Skin of body (tissue), 2 donors: Measurements from ENCODE around the gene TTC21B. TPM values are rescaled to one million over a fixed set of nuclear protein-coding genes. Genes with fewer than 3 reads are reported as not detected.
"Not testable (repeated sequence)": the region's sequence is repeated elsewhere in the genome, so short reads cannot be mapped to it uniquely, and the experiment has no call there.

Experiments
- DNase-seq: peaks from one replicate; lab custom pipeline; 2025; lab: John Stamatoyannopoulos, UW
- total RNA-seq: library from RNA; depleted of rRNA; stranded (reverse); fragments of >200 nt; gene quantifications from one replicate; pipeline ENCODE4 v1.2.3, GENCODE V29; 2014

Gene TTC21B
- total RNA-seq, result 55.2 TPM

DNA sequence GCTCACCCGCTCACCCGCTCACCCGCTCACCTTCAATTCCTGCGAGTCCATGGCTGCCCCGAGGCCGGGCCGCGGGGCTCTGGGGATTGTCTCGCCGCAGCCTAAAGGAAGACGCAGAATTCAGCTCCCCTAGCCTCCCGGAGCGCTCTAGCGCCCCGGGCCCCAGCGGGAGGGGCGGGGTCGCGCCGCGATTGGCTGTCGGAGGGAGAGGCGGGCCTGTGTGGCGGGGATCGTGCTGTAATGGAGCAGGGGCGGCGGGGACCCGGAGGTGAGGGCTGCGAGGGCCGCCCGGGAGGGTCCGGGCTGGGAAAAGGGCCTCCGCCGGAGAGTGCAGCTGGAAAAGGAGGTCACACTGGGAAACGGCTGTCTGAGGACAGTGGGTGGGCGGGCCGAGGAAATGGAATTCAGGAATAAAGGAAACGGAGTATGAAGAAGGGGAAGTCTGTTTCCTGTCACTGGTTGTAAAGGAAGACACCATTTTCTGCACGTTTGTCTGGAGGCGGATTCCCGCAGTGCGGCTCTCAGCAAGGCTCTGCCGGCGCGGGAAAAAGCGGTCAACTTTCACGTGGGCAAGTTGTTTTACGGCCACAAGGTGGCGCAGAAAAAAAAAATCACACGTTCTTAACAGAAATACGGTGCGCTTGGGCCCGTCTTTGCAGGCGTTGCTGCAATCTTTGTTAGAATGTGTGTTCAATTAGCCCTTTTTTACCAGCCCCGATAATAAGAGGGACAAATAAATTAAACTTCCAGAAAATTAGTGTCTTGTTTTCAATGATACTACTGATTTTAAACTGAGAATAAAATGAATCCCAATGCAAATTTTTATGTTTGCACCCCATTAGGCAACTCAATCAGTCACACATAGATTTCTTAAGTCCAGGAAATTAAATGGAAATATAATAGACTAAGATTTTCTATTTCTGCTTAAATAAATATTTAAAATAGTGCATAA, at the start of gene TTC21B:
TSS of gene TTC21B (minus strand) at position 122 of the 952 bp plus-strand sequence. CDS start at position 51, 71 bp downstream.
- DNase-seq, result peak; percentile 97

DNA sequence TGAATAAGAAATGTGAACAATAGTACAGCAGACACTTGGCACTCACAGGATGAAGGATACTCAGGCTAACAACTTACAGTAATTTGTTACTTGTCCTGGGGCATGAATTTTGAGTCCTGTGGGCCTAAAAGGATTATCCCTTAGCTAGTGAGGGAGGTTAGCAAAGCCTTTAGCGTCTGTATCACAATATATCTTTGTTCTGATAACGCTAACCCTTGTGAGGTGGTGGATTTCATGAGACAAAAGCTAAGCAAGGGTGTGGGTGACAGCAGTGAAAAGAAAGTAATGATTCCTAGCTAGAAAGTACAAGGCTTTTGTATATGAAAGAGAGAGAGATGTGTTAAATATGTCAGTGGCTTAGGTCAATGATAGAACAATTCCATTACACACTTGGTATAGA, 46.8 kb upstream of the TTC21B start:
- no peak for DNase-seq

DNA sequence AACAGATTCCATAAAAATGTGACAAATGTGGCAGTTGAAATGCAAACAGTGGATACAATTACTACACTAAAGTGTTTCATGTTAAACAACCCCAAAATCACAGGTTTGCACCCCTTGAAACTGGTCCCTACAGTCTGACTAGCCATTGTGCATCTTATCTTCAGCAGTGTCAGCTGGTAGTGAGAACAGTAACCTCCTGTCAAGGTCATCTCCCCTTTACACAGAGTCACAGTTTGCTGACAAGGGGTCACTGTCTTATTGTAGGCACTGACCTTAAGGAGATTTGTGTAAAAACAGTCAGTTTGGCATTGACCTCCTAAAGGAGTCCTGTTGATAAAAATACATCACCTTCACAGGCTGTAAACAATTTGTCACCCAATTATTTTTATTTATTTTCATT, 37.3 kb upstream of the TTC21B start:
- no peak for DNase-seq

DNA sequence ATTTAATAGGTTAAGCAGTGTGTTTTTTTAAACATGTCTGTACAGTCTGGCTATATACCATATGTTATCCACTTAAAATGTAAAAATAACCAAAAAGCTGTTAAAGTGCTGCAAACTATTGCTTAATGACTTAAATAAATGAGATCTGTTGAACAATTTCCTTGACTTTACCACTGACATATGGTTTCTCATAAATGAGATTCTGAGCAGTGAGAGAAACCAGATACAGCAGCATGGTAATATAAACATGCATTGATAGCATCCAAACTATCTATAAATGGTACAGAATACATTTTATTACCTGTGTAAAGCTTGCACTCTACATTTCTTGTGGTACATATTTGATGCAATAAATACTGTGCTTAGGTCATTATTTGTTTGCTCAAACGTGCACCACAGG, 36.3 kb upstream of the TTC21B start:
- no peak for DNase-seq

DNA sequence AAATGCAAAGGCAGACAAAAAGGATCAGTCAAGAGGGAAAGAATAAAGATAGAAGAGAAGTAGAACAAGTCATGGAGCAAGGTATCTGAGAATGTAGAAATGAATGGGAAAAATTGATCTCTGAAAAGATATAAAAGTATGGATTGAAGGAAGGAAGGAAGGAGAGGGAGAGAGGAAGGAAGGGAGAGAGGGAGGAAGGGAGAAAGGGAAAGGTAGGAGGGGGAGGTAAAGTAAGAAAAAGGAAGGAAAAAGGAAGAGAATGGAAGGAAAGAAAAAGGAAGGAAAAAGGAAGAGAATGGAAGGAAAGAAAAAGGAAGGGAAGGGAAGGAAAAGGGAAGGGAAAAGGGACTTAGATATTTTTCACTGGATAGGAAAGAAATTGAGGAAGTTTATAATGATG, 31.5 kb upstream of the TTC21B start:
- no peak for DNase-seq

DNA sequence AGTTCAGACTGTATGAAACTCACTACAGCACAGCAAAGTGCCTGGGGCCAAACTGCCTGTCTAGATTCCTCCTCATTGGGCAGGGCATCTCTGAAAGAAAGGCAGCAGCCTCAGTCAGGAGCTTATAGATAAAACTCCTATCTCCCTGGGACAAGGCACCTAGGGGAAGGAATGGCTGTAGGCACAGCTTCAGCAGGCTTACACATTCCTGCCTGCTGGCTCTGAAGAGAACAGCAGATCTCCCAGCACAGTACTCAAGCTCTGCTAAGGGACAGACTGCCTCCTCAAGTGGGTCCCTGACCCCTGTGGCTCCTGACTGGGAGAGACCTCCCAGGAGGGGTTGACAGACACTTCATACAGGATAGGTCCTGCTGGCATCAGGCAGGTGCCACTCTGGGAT, 18.6 kb upstream of the TTC21B start:
- DNase-seq, result not testable (repeated sequence)

DNA sequence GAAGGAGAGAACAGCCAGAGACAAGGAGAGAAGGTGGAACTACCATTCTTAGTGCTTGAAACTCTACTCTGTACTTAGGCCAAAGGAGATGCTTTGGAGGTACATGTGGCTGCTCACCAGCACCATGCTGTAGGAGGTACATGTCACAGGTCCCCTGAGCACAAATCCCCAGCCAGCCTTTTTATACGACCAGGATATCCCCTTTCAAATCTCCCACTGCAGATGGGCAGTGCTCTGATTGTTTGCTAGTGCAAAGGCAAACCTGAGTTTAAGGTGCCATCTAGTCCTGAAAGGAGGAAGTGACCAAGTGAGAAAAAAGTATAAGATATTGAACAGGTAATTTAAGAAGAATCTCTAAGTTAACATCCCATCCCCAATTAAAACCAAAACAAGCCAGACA, 17.1 kb upstream of the TTC21B start:
- no peak for DNase-seq

DNA sequence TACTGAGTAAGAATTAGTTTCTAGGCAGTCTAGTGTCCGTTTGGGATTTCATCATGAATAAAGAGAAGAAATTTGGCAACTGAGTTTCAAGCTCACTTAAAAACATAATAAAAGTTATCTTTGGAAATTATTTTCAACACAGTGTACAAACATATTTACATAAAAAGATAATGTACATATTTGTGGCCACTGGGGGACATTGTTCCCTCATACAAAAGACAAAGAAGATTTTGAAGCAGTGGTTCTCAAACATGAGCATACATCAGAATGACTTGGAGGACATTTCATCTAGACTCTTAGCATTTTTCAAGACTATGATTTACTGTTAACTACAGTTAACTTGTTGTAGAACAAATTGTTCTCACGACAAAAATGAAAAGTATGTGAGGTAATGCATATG, 15.7 kb upstream of the TTC21B start:
- DNase-seq, result no peak

DNA sequence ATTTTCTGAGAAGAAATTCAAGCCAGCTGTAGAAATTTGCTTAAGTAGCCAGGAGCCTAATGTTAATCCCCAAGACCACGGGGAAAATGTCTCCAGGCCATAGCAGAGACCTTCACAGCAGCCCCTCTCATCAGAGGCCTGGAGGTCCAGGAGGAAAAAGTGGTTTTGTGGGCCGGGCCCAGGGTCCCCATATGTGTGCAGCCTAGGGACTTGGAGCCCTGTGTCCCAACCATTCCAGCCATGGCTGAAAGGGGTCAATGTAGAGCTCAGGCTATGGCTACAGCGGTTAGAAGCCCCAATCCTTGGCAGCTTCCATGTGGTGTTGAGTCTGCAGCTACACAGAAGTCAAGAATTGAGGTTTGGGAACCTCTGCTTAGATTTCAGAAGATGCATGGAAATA, 14.2 kb upstream of the TTC21B start:
- no peak for DNase-seq

DNA sequence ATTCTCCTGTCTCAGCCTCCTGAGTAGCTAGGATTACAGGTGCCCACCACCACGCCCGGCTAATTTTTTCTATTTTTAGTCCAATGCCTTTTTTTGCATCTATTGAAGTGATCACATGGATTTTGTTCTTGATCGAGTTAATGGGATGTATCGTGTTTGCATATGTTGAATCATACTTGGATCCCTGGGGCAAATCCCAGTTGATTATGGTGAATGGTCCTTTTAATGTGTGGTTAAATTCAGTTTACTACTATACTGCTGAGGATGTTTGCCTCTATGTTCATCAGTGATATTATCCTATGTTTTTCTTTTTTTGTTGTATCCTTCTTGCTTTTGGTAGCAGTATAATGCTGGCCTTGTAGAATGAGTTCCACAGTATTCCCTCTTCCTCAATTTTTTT, 8.2 kb upstream of the TTC21B start:
- DNase-seq, result no peak

DNA sequence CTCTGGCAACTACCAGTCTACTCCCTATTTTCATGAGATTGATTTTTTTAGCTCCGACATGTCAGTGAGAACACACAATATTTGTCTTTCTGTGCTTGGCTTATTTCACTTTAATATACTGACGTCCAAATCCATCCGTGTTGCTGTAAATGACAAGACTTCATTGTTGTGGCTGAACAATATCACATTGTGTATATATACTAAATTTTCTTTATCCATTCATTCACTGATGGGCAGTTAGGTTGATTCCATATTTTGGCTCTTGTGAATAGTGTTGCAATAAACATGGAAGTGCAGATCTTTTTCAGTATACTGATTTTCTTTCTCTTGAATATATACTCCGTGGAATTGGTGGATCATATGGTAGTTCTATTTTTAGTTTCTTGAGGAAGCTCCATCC, 5.8 kb upstream of the TTC21B start:
- no peak for DNase-seq

DNA sequence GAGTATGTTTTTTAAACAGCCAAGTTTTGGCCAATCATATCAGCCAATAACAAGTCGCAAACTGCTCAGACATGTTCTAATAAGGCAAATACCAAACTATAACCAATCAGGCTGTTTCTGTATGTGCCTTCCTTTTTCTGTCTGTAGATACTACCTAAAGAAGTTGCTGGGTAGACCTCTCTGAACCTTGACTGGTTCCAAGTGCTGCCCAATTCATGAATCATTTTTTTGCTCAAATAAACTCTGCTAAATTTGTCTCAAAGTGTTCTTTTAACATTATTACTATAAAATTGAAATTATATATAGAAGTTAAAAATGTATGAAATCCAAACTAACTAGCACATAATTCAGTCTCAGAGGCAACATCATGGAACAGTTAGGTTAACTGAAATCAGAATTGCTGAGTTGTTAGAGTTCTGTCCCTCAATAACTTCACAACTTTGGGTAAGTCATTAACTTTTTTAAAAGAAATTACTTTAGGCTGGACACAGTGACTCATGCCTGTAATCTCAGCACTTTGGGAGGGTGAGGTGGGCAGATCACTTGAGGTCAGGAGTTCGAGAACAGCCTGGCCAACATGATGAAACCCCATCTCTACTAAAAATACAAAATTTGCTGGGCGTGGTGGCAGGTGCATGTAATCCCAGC, 4.9 kb upstream of the TTC21B start:
- no peak for DNase-seq

DNA sequence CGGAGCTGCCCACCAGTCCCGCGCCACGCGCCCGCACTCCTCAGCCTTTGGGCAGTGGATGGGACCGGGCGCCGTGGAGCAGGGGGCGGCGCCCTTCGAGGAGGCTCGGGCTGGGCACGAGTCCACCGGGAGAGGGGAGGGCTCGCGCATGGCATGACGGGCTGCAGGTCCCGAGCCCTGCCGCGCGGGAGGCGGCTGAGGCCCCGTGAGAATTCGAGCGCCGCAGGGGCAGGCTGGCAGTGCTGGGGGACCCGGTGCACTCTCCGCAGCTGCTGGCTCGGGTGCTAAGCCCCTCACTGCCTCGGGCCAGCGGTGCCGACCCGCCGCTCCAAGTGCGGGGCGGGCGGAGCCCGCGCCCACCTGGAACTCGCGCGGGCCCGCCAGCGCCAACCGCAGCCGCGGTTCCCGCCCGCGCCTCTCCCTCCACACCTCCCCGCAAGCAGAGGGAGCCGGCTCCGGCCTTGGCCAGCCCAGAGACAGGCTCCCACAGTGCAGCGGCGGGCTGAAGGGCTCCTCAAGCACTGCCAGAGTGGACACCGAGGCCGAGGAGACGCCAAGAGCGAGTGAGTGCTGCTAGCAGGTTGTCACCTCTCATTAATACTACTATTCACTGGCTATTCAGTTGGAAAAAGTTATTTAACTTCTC, 3.6 kb upstream of the TTC21B start:
- no peak for DNase-seq

DNA sequence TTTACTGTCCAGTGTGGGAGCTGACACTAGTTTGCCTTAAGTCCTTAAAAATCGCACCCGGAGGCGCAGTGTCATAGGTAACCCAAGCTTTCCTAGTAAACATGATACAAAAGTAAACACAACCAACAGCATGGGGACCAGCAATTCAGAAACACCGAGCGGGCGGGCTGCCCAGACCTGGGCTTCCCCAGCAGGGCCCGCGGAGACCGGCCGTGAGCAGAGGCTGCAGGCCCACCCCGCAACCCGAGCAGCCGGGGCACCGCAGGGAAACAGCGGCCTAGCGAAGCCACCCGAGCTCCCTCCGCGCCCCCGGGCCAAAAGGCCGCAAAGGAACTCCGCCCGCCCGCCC, 296 bp downstream of the TTC21B start:
- DNase-seq, result peak; percentile 56

DNA sequence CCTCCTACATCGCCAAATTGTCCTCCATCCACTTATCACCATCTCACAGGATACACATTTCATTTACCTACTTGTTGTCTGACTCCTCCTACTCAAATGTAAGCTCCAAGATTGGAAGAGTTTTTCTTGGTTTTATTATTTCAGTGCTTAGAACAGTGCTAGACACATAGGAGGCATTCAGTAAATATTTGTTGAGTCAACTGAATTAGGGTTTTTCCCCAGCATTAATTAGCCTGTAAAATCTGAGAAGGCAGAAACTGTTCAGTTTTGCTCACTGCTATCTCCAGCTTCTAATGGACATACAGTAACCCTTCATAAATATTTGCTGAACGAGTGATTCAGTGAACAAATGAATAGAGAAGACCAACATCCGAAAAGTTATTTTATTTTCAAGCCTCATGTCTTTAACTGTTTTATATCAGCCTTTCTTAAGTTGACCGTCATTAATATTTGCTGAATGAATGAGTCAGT, 800 bp downstream of the TTC21B start:
- peak; percentile 33 for DNase-seq

DNA sequence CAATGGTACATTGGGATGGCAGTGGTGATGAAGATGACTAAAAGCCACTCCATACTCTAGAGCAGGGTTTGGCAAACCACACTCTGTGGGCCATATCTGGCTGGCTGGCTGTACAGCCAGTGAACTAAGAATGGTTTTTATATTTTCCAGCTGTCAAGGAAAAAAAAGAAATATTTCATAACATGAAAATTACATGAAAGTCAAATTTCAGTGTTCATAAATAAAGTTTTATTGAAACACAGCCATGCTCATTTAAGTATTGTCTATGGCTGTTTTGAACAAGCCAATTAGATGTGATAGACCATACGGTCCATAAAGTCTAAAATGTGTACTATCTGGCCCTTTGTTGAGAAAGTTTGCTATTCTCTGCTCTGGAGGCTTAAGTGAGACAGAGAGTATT, 1.5 kb downstream of the TTC21B start:
- no peak for DNase-seq

DNA sequence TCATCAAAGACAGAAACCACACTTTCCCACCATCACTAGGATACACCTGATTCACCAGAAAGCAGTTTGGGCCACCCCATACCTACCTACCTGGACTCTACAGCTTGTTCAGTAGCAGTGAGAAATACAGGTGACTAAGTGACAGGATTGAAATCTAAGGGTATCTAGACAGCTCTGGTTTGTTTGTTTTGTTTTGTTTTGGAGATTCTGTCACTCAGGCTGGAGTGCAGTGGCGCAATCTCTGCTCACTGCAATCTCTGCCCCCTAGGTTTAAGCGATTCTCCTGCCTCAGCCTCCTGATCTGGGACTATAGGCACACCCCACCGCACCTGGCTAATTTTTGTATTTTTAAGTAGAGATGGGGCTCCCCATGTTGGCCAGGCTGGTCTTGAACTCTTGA, 3.1 kb downstream of the TTC21B start:
- DNase-seq, result no peak

DNA sequence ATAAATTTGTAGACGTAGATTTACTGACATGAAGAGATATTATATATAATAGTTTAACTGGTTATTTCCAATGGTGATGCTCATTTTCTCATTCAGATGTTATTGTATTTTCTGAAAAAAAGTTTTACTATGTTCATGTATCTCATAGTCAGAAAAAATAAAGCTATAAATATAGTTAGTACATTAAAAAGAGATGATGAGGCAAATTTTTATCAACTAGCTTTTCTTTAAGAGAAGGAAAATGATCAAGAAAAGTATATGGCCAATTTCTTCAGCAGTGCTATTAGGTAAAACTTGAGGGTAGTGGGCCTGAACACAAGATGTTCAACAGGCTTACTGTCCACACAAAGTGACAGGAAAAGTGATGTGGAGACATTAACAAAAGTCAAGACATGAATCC, 11.7 kb downstream of the TTC21B start:
- DNase-seq, result no peak

DNA sequence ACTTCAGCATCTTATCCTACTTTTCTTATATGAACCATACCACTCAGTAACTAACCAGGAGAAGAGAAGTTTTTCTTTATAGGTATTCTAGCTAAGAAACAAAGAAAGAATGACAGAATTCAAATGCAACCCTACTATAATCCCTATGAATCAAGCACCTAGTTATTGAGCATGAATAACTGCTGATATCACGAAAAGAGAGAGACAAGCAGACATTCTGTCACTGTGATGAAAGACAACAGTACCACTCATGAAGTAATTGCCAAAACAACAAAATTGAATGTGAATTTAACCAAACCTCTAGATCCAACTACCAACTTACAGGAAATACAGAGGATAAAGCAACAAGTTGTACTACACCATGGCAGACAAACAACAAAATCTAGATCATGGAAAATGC, 15.3 kb downstream of the TTC21B start:
- no peak for DNase-seq

DNA sequence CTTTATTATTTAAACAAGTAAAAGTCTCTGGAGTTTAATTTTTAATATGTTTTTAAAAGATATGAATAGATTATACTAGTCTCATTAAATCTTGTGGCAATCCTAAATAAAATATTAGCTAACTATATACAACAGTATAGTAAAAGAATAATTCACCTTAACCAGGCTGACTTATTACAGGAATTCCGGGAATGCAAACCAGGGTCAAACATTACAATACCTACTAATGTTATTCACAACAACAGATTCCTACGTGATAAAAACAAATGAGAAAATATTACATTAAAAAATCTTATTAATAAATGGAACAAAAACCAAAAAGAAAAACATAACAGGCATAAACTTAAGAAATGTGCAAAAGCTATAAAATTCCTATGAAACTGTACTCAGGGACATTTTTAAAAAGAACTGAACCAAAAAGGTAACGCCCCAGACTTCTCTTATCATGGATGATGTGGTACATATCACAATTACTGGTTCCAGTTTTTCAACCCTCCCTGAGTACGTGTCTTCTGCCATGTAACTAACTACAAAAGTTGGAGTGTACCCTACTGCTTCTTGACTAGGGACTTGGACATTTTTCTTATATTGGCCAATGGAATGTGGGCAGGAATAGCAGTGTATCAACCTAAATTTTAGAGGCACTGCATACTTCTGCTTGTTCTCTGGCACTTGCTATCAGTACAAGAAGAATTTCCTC, 20.2 kb downstream of the TTC21B start:
- no peak for DNase-seq

DNA sequence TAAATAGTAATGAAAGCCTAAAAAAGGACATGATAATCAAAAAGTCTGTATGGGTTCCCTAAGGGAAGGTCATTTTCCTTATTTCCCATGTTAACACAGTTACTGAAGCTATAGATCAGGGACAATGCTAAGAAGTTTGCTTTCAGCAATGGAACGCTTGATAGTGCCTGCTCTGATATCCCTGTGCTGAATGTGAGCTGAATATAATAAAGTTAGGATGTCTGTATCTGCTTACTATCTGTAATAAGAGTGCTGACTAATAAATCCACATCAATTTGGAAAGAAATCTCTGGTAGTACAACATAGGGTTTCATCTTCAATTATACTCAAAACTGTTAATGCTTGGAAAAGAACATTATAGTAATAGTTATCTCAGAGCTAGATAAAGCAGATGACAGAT, 25.8 kb downstream of the TTC21B start:
- no peak for DNase-seq

DNA sequence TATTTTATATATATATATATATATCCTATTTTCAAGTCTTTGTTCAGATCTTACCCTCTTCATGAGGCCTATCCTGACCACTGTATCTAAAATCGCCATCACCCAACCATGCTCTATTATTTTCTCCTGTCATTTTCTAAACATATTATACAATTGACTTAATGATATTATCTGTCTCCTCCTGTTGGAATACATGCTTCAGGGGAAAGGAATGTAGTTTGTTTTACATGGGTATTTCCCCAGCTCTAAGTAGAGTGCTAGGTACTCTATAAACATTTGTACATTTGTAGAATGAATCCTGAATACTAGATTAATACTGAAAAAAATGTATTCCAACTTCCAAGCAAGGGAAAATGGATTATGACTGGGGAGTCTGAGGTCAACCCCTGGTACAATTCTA, 26.2 kb downstream of the TTC21B start:
- no peak for DNase-seq
